ENCODE data around the gene CBARP. TPM values are rescaled to one million over a fixed set of nuclear protein-coding genes. Genes with fewer than 3 reads are reported as not detected.

CBARP gene
- total and polyA plus RNA-seq, 2 of the 13 experiments (the other 11 are each of a cell fraction or from before 2014, with no cell fraction given), result 1.2 to 1.4 TPM

DNA sequence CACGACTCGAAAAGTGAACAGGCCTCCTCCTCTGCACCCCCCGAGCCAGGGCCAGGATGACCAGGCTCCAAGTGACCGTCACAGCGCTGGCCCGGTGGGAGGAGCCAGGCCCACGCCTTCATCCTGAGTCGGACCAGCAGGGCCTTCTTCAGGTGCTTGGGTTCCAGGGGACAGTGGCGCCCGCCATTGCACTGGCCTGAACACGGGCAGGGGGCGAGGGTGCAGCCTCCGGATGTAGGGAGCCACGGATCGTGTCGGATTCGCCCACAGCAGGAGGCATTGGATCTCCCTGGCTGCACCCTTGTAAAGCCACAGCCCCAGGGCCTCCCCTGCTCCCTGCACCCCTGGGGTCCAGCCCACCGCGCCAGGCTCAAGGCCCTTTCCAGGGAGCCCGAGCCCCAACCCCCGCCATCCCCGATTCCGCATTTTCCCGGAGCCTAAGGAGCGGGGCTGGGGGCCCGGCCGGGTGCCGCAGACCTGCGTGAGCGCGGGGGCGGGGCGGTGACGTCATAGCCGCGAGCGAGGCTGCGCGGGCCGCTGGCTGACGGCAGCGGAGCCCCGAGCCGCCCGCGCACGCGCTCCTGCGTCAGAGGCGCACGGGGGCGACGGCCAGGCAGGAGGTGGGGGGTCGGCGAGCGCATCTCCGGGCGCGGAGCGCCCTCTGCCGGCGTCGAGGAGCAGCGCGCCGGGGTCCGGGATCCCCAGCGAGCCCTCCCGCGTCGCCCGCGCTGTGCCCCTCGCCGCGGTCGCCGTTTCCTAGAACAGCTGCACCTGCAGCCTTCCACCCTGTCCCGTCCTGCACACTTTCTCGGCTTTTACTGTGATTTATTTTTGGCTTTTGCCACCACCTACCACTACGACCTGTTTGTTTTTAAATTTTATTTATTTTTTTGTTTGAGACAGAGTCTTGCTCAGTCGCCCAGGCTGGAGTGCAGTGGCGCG is 2.3 kb upstream of the CBARP start (continued):
- TF ChIP-seq DPF2 (CRISPR knock-in tag; IDR thresholded peaks at IDR 0.05; ENCODE audit: borderline replicate concordance, low read depth), result no peak
- no peak for TF ChIP-seq ZNF512B (CRISPR knock-in tag; IDR thresholded peaks at IDR 0.05; ENCODE audit: borderline replicate concordance)
- TF ChIP-seq ZNF549 (CRISPR knock-in tag; IDR thresholded peaks at IDR 0.05), result no peak
- no peak for TF ChIP-seq MATR3 (CRISPR knock-in tag; IDR thresholded peaks at IDR 0.05)
- TF ChIP-seq ZNF687 (CRISPR knock-in tag; IDR thresholded peaks at IDR 0.05), result peak; percentile 65
- no peak for TF ChIP-seq TCF12 (IDR thresholded peaks at IDR 0.05)
- TF ChIP-seq TCF12 (CRISPR knock-in tag; IDR thresholded peaks at IDR 0.05), result 0 out of 2 replicates have a peak, but pooled peaks have one; percentile 28
- TF ChIP-seq ZNF746 (CRISPR knock-in tag; IDR thresholded peaks at IDR 0.05), result no peak
- no peak for TF ChIP-seq ZNF543 (CRISPR knock-in tag; IDR thresholded peaks at IDR 0.05)
- TF ChIP-seq THAP8 (CRISPR knock-in tag; IDR thresholded peaks at IDR 0.05; ENCODE audit: borderline replicate concordance), result no peak
- TF ChIP-seq NFRKB (IDR thresholded peaks at IDR 0.05), result no peak
- no peak for TF ChIP-seq ZNF44 (CRISPR knock-in tag; IDR thresholded peaks at IDR 0.05)
- TF ChIP-seq PCBP2 (optimal IDR thresholded peaks at IDR 0.05; ENCODE audit: low read depth, low read length, poor library complexity, severe bottlenecking), result no peak
- TF ChIP-seq ZFP1 (CRISPR knock-in tag; IDR thresholded peaks at IDR 0.05), result no peak
- no peak for TF ChIP-seq PLSCR1 (CRISPR knock-in tag; IDR thresholded peaks at IDR 0.05; ENCODE audit: borderline replicate concordance)
- TF ChIP-seq DMAP1 (CRISPR knock-in tag; IDR thresholded peaks at IDR 0.05), result no peak
- TF ChIP-seq CBFB (CRISPR knock-in tag; IDR thresholded peaks at IDR 0.05), result no peak
- no peak for TF ChIP-seq ZNF556 (CRISPR knock-in tag; IDR thresholded peaks at IDR 0.05; ENCODE audit: borderline replicate concordance)
- peak; percentile 35 for TF ChIP-seq IKZF4 (CRISPR knock-in tag; IDR thresholded peaks at IDR 0.05; ENCODE audit: borderline replicate concordance, low read depth, not compliant biosample characterization)
- no peak for TF ChIP-seq ZBTB43 (CRISPR knock-in tag; conservative IDR thresholded peaks at IDR 0.05)
